ENCODE results near the gene IGF2R.
"Not testable (repeated sequence)": the region's sequence is repeated elsewhere in the genome, so short reads cannot be mapped to it uniquely, and the experiment has no call there.

Gene IGF2R

DNA sequence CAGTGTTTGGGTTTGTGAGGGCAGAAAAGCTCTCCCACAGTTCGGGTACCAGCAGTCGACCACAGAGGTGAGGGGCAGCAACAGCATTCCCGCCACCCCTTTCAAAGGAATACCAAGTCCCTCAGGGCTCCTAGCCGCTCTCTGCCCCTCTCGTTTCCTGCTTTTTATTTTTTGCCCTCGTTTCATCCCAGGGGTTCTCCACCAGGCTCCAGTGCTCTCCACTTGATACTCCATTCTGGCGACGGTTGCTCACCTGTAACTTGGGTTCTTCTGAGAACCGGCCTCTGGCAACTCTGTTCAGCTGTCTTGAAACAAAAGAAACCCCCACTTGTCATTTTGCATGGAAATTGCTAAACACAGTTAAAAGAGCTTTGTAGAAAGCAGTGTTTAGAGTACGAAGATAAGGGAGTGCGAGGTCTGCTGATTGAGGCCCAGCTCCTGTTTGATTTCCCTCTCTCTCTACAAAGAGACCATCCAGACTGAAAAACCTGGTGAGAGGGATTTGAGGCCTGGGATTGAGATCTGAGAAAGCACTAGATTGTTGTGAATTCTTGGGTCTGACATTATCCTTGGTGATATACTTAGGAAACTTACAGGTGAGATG lies 28.7 kb downstream of the IGF2R start:
- DNase-seq (ENCODE audit: low spot score): no peak

- no peak for DNase-seq (ENCODE audit: low spot score)
Observed at GRCh38 chr6:159998538-159998937, 29.7 kb downstream of the IGF2R start.

GRCh38 chr6:159999240-159999671 lies 30.4 kb downstream of the IGF2R start:
- DNase-seq (ENCODE audit: low spot score): no peak

DNA sequence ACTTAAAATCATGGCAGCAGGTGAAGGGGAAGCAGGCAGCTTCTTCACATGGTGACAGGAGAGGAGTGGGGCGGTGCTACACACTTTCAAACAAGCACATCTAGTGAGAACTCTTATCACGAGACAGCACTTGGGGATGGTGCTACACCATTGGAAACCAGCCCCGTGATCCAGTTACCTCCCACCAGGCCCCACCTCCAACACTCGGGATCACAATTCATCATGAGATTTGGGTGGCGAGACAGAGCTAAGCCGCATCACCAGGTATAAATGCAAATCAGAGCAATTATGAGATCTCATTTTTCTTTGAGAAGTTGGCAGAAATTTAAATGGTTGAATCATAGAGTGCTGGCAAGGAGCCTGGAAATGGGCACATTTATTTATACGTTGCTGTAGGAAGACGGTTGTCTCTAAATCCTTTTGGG lies 31.4 kb downstream of the IGF2R start:
- DNase-seq (ENCODE audit: low spot score): peak; percentile 48

GRCh38 chr6:160000893-160001427 lies 32.1 kb downstream of the IGF2R start:
- DNase-seq (ENCODE audit: low spot score): not testable (repeated sequence)

- DNase-seq (ENCODE audit: low spot score): no peak
Observed at GRCh38 chr6:160002882-160003281, 34.0 kb downstream of the IGF2R start.

- no peak for DNase-seq (ENCODE audit: low spot score)
Observed at GRCh38 chr6:160004018-160004417, 35.1 kb downstream of the IGF2R start.

DNA sequence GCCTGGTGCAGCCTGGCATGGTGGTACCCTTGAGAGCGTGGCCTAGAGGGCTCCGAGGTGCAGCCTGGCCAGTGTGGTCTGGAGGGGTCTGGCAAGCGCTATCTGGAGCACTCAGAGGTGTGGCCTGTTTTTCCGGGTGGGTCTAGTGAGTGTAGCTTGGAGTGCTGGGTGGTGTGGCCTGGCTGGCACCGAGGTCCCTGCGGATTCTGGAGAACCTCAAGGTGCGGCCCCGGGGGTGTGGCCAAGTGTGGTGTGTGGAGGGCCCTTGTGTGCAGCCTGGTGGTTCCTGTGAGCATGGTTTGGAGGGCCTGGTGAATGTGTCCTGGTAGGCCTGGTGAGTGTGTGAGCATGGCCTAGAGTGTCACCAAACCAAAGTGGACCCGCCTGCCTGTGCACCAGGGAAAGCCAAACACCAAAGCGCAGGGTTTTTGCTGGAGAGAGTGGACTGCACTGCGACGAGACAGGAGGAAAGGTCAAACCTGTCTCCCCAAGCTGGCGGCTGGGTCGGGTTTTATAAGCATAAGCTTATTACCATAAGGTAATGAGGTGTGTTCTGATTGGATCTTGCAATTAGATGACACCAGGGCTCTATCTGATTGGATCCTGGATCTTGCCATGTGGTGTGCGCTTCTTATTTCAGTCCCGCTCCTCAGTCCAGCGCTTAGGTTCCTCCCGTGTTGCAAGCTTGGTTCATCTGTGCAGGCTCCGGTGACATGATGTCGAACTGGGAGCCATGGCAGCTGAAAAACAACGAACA lies 35.7 kb downstream of the IGF2R start:
- DNase-seq (ENCODE audit: low spot score): no peak

DNA sequence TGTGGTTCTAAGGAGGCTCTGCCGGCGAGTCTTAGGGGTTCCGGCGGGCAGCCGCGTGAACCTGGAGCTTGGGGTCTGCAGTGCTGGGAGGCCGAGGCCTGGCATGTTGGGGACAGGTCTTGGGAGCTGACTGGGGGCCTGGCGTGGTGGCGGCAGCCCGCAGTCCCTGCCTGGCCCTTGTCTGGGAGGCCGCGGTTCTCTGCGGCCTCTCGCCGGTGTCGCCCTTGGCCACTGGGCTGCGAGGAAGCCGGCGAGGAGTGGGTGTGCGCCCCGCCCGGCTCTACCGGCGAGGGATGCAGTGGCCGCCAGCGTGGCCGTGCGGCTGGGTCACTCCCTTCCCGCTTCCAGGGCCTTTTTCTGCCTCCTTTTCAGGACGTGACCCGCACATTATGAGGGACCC lies 36.3 kb downstream of the IGF2R start:
- DNase-seq (ENCODE audit: low spot score): no peak

GRCh38 chr6:160005861-160006540 lies 37.1 kb downstream of the IGF2R start:
- no peak for DNase-seq (ENCODE audit: low spot score)

DNA sequence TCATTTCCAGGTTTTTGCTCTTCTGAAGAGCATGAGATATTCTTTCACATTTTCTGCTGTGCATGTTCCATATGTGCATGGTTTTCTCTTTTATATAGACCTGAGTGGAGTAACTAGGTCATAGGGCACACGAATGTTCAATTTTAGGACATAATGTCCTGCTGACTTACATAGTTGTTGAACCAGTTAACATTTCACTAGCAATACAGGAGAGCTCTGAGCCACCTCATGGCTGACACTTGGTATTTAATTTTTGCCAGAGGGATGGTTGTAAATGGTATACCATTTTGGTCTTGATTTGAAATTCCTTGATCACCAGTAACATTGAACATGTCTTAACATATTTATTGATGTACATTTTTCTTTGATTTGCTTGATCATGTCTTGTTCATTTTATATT lies 38.3 kb downstream of the IGF2R start:
- no peak for DNase-seq (ENCODE audit: low spot score)

- DNase-seq (ENCODE audit: low spot score): no peak
Observed at GRCh38 chr6:160007611-160008010, 38.7 kb downstream of the IGF2R start.

- DNase-seq (ENCODE audit: low spot score): no peak
Observed at GRCh38 chr6:160010067-160010466, 41.2 kb downstream of the IGF2R start.

DNA sequence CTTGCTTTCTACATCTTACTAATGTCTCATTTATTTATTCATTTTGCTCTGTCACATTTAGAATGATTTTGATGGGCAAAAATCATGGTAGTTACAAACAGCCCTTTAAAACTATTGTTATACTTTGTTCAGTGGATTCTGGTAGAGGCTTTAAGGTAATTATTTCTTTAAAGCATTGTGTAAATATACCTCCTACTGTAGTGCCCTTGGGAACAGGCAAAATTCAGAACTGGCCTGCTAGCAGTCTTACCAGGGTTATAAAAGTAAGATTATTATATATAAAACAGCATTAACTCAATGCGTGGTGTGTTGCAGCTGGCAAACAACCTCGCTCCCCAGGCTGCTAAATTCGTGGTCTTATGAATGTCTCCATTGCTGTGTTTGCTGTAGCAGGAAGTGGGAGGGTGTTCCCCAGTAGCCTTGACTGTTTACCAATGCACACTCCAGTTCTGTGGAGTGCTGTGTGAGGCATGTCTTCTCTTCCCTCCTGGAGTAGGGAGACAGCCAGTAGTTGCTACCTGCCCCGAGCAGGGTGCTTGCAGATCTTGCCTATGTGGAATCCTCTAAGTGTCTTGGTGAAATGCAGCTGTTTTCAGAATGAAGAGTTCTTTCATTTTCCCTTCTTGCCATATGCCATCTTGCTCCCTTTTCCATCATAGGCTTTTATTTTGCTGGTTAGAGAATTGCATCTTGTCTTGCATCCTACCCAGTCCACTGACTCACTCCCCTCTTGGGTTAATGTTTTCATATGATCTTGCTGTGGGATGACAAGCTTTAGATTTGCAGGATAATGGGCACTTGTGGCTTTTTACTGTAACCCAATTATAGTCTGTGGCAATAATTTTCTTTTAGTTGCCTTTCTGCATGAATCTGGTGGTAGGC lies 45.3 kb downstream of the IGF2R start:
- no peak for DNase-seq (ENCODE audit: low spot score)

- DNase-seq (ENCODE audit: low spot score): no peak
Observed at GRCh38 chr6:160014869-160015182, 45.9 kb downstream of the IGF2R start.

DNA sequence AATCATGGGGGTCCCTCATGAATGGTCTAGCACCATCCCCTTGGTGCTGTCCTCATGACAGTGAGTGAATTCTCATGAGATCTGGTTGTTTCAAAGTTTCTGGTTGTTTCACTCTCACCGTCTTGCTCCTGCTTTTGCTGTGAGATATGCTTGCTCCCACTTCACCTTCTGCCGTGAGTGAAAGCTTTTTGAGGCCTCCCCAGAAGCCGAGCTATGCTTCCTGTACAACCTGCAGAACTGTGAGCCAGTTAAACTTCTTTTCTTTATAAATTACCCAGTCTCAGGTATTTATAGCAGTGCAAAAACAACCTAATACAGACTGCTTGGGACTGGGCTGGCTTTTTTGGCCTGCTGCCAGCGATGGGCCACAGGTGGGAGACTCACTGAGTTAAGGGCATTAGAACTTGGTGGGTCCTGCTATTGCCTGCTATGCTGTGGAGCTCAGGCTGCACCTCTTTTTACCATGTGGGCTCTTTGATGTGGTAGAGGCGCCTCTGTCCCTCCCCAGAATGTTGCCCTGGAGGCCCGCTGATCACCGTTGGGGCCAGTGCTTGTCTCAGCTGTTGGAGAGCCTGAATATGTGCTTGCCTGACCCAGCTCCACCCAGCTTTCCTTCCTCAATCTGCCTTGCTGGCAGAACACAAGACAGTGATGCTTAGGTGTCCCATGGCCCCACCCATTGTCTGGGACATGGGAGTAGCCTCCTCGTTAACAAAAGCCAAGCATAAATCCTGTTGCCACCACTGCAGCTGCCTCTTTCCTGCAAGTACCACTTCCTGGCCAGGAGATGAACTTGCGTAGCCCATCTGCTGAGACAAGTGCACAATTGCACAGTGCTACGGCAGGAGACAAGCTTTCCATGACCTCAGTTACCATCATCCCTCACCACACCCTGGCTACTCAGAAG lies 47.1 kb downstream of the IGF2R start:
- DNase-seq (ENCODE audit: low spot score): no peak

DNA sequence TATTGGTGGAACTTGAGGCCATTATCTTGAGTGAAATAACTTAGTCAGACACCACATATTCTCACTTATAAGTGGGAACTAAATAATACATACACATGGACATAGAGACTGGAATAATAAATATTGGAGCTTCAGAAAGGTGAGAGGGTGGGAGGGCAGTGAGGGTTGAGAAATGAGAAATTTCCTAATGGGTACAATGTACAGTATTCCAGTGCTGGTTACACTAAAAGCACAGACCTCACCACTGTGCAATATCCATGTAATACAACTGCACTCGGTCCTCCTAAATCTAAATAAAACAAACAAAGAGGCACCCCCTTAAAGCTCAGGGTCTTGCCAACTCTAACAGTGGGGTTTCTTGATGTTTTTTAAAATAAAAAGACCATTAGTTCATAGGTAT lies 53.2 kb downstream of the IGF2R start:
- DNase-seq (ENCODE audit: low spot score): no peak

DNA sequence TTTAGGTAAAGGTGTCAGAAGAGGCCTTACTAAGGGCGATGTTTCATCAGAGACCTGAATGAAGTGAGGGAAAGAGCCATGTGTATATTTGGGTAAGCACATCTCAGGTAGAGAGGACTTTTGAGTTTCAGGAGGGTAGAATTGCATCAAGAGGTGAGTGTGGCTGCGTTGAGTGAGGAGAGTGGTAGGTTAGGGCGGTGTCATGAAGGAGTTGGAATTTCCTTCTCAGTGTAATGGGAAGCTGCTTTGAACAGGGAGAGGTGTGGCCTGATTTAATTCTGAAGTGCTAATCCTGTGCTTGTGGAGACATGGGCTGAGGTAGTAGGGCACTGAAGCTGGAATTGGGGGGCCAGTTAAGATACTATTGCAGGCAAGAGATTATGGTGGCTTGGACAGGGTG lies 53.9 kb downstream of the IGF2R start:
- no peak for DNase-seq (ENCODE audit: low spot score)

GRCh38 chr6:160024152-160024551 lies 55.3 kb downstream of the IGF2R start:
- no peak for DNase-seq (ENCODE audit: low spot score)

GRCh38 chr6:160027076-160027475 lies 58.2 kb downstream of the IGF2R start:
- DNase-seq (ENCODE audit: low spot score): no peak

- DNase-seq (ENCODE audit: low spot score): no peak
Observed at GRCh38 chr6:160027931-160028330, 59.0 kb downstream of the IGF2R start.
